ENCODE measurements around the gene PHF13. TPM values are rescaled to one million over a fixed set of nuclear protein-coding genes. Genes with fewer than 3 reads are reported as not detected.
A peak's percentile ranks its signal among the peaks of the same experiment; 100 is the strongest.
"Not testable (repeated sequence)": the region's sequence is repeated elsewhere in the genome, so short reads cannot be mapped to it uniquely, and the experiment has no call there.

Gene PHF13
- total RNA-seq, 1 donor from 2014 or later, result 19.7 TPM

- Mint-ChIP-seq H3K27ac (no peak overlapping the region), H3K27me3 (ENCODE audit: low read depth) (no peaks in the 10 kb centered on the region), H3K4me3 (ENCODE audit: low read depth) (no peak overlapping the region), H3K36me3 (ENCODE audit: low read depth) (peaks cover 49% of the 10 kb centered on the region), H3K4me1 (ENCODE audit: low read depth) (peaks cover 6% of the 10 kb centered on the region), H3K9me3 (no peaks in the 10 kb centered on the region)
- DNase-seq (ENCODE audit: low spot score), result no peak
- intact Hi-C loops (cut with micrococcal nuclease), result no loop called here
Measured at GRCh38 chr1:6591222-6591621, 22.3 kb upstream of the PHF13 start.

- no peak for DNase-seq (ENCODE audit: low spot score)
- Mint-ChIP-seq H3K4me1 (ENCODE audit: low read depth) (peaks cover 6% of the 10 kb centered on the region), H3K4me3 (ENCODE audit: low read depth) (no peak overlapping the region), H3K27ac (no peak overlapping the region), H3K27me3 (ENCODE audit: low read depth) (no peaks in the 10 kb centered on the region), H3K9me3 (no peaks in the 10 kb centered on the region), H3K36me3 (ENCODE audit: low read depth) (peaks cover 53% of the 10 kb centered on the region)
- intact Hi-C loops (cut with micrococcal nuclease), result no loop called here
Measured at GRCh38 chr1:6591644-6592043, 21.9 kb upstream of the PHF13 start.

GRCh38 chr1:6592441-6592840 is 21.1 kb upstream of the PHF13 start:
- Mint-ChIP-seq H3K9me3 (no peaks in the 10 kb centered on the region), H3K27me3 (ENCODE audit: low read depth) (no peaks in the 10 kb centered on the region), H3K36me3 (ENCODE audit: low read depth) (peaks cover 60% of the 10 kb centered on the region), H3K27ac (no peak overlapping the region), H3K4me3 (ENCODE audit: low read depth) (no peak overlapping the region), H3K4me1 (ENCODE audit: low read depth) (peaks cover 5% of the 10 kb centered on the region)
- intact Hi-C loops (cut with micrococcal nuclease), result no loop called here
- DNase-seq (ENCODE audit: low spot score), result no peak

- Mint-ChIP-seq H3K27ac (no peak overlapping the region), H3K36me3 (ENCODE audit: low read depth) (peaks cover 62% of the 10 kb centered on the region), H3K4me3 (ENCODE audit: low read depth) (no peak overlapping the region), H3K27me3 (ENCODE audit: low read depth) (no peaks in the 10 kb centered on the region), H3K9me3 (no peaks in the 10 kb centered on the region), H3K4me1 (ENCODE audit: low read depth) (peaks cover 5% of the 10 kb centered on the region)
- intact Hi-C loops (cut with micrococcal nuclease), result no loop called here
- DNase-seq (ENCODE audit: low spot score), result no peak
Measured at GRCh38 chr1:6592865-6593593, 20.5 kb upstream of the PHF13 start.

- peaks cover 60% of the 10 kb centered on the region for H3K36me3 Mint-ChIP-seq (ENCODE audit: low read depth)
- intact Hi-C loops (cut with micrococcal nuclease), result no loop called here
Measured at GRCh38 chr1:6593810-6594209, 19.7 kb upstream of the PHF13 start.

GRCh38 chr1:6594977-6595740 is 18.4 kb upstream of the PHF13 start:
- H3K4me1 Mint-ChIP-seq (ENCODE audit: low read depth), result peaks cover 16% of the 10 kb centered on the region
- H3K27me3 Mint-ChIP-seq (ENCODE audit: low read depth), result no peaks in the 10 kb centered on the region
- H3K27ac Mint-ChIP-seq, result no peak overlapping the region
- H3K36me3 Mint-ChIP-seq (ENCODE audit: low read depth), result peaks cover 67% of the 10 kb centered on the region
- H3K9me3 Mint-ChIP-seq, result no peaks in the 10 kb centered on the region
- DNase-seq (ENCODE audit: low spot score), result no peak
- no peak overlapping the region for H3K4me3 Mint-ChIP-seq (ENCODE audit: low read depth)
- intact Hi-C loops (cut with micrococcal nuclease), result no loop called here

More at GRCh38 chr1:6593810-6594209, 19.7 kb upstream of the PHF13 start:
- no peaks in the 10 kb centered on the region for H3K27me3 Mint-ChIP-seq (ENCODE audit: low read depth)
- H3K4me1 Mint-ChIP-seq (ENCODE audit: low read depth), result peaks cover 5% of the 10 kb centered on the region
- DNase-seq (ENCODE audit: low spot score), result no peak
- no peak overlapping the region for H3K27ac Mint-ChIP-seq
- H3K9me3 Mint-ChIP-seq, result no peaks in the 10 kb centered on the region
- H3K4me3 Mint-ChIP-seq (ENCODE audit: low read depth), result no peak overlapping the region

GRCh38 chr1:6596351-6596750 is 17.2 kb upstream of the PHF13 start:
- Mint-ChIP-seq H3K4me1 (ENCODE audit: low read depth) (peaks cover 19% of the 10 kb centered on the region), H3K36me3 (ENCODE audit: low read depth) (peaks cover 72% of the 10 kb centered on the region), H3K9me3 (no peaks in the 10 kb centered on the region), H3K27me3 (ENCODE audit: low read depth) (no peaks in the 10 kb centered on the region), H3K4me3 (ENCODE audit: low read depth) (no peak overlapping the region), H3K27ac (no peak overlapping the region)
- no peak for DNase-seq (ENCODE audit: low spot score)
- intact Hi-C loops (cut with micrococcal nuclease), result no loop called here

GRCh38 chr1:6596886-6597776 is 16.4 kb upstream of the PHF13 start:
- peaks cover 17% of the 10 kb centered on the region for H3K4me1 Mint-ChIP-seq (ENCODE audit: low read depth)

GRCh38 chr1:6597777-6598131 is 15.8 kb upstream of the PHF13 start:
- intact Hi-C loops (cut with micrococcal nuclease), result no loop called here
- Mint-ChIP-seq H3K9me3 (no peaks in the 10 kb centered on the region), H3K27ac (no peak overlapping the region), H3K27me3 (ENCODE audit: low read depth) (no peaks in the 10 kb centered on the region), H3K4me3 (ENCODE audit: low read depth) (no peak overlapping the region), H3K4me1 (ENCODE audit: low read depth) (peaks cover 17% of the 10 kb centered on the region), H3K36me3 (ENCODE audit: low read depth) (peaks cover 72% of the 10 kb centered on the region)
- no peak for DNase-seq (ENCODE audit: low spot score)

More at GRCh38 chr1:6596886-6597776, 16.4 kb upstream of the PHF13 start:
- no peak overlapping the region for H3K4me3 Mint-ChIP-seq (ENCODE audit: low read depth)
- intact Hi-C loops (cut with micrococcal nuclease), result no loop called here
- H3K9me3 Mint-ChIP-seq, result no peaks in the 10 kb centered on the region
- no peaks in the 10 kb centered on the region for H3K27me3 Mint-ChIP-seq (ENCODE audit: low read depth)
- no peak overlapping the region for H3K27ac Mint-ChIP-seq
- no peak for DNase-seq (ENCODE audit: low spot score)
- H3K36me3 Mint-ChIP-seq (ENCODE audit: low read depth), result peaks cover 72% of the 10 kb centered on the region

- H3K4me1 Mint-ChIP-seq (ENCODE audit: low read depth), result peaks cover 20% of the 10 kb centered on the region
- no peaks in the 10 kb centered on the region for H3K9me3 Mint-ChIP-seq
- peak overlapping the region; percentile 59 for H3K27ac Mint-ChIP-seq
- H3K36me3 Mint-ChIP-seq (ENCODE audit: low read depth), result peaks cover 59% of the 10 kb centered on the region
- H3K27me3 Mint-ChIP-seq (ENCODE audit: low read depth), result no peaks in the 10 kb centered on the region
- H3K4me3 Mint-ChIP-seq (ENCODE audit: low read depth), result peak overlapping the region; percentile 78
- peak; percentile 30 for DNase-seq (ENCODE audit: low spot score)
- intact Hi-C loops (cut with micrococcal nuclease), result no loop called here
Measured at GRCh38 chr1:6599141-6599975, 14.2 kb upstream of the PHF13 start.

- H3K4me1 Mint-ChIP-seq (ENCODE audit: low read depth), result peaks cover 21% of the 10 kb centered on the region
- peaks cover 54% of the 10 kb centered on the region for H3K36me3 Mint-ChIP-seq (ENCODE audit: low read depth)
- H3K9me3 Mint-ChIP-seq; intact Hi-C loops (cut with micrococcal nuclease); DNase-seq (ENCODE audit: low spot score); H3K27me3 Mint-ChIP-seq (ENCODE audit: low read depth): not testable (repeated sequence)
- H3K4me3 Mint-ChIP-seq (ENCODE audit: low read depth), result peak overlapping the region; percentile 96
- peak overlapping the region; percentile 97 for H3K27ac Mint-ChIP-seq
Measured at GRCh38 chr1:6599991-6600390, 13.5 kb upstream of the PHF13 start.
